ENCODE results near the gene SLC49A4.

- TF ChIP-seq CTCF (IDR thresholded peaks at IDR 0.05) (no peak), POLR2AphosphoS5 (IDR thresholded peaks at IDR 0.05) (no peak), POLR2A (IDR thresholded peaks at IDR 0.05) (no peak), EP300 (IDR thresholded peaks at IDR 0.05) (no peak)
These were observed 20.3 kb upstream of the SLC49A4 start for GRCh38 chr3:122774564-122774963.

Data from gastroesophageal sphincter (tissue), 3 donors.